ENCODE measurements around the gene FAM110A.
A peak's percentile ranks its signal among the peaks of the same experiment; 100 is the strongest.
"Not testable (repeated sequence)": the region's sequence is repeated elsewhere in the genome, so short reads cannot be mapped to it uniquely, and the experiment has no call there.

FAM110A gene

DNA sequence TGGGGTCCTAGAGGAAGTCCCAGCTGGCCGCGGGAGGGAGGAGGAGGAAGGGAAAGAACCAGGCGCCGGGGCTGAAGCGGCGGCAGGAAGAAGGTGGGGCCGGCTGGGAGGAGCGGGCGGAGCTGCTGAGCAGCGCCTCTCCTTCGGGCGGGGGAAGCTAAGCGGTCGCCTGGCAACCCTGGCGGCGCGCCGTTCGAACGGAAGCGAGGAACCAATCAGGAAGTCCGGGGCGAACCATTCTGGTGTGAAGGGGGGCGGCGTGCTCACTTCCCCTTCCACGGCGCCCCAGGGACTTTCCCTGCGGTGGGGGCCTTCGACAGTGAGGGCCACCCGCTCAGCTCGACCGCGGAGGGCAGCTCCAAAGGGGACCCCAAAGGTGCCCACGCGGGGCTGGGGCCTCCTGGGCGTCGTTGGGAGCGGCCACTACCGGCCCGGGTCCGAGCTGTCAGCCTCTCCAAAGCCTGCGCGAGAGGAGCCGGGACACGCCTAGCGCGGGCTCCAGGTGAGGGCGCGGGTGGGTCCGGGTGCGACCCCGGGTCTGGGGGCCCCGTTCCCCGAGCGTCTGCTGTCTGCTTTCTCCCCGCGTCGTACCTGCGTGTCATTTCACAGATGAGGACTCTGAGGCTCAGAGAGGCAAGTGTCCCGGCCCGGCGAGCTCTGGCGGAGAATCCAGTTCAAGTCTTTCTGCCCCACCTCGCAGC, at the start of gene FAM110A:
TSS of gene FAM110A (plus strand) at position 266 of the 701 bp plus-strand sequence. CDS start 11,090 bp downstream, outside the sequence.
- peak; percentile 94 for DNase-seq

DNA sequence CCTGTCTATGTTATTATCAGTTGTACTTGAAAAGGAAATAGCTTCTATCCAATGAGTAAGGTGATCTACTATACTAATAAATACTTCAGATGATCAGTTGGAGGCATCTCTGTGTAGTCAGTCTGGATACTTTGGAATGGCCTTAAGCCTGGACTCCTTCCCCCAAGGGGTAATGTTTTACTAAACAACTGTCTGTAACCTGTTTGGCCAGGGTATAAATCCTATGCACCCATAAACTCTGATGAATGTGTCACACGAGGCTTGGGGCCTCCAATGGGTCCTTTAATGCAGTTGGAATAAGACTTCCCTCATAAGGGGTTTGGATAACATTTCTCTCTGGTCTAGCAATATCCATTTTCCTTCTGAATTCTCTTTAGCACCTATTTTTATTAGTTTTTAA, 45.7 kb upstream of the FAM110A start:
- no peak for DNase-seq

DNA sequence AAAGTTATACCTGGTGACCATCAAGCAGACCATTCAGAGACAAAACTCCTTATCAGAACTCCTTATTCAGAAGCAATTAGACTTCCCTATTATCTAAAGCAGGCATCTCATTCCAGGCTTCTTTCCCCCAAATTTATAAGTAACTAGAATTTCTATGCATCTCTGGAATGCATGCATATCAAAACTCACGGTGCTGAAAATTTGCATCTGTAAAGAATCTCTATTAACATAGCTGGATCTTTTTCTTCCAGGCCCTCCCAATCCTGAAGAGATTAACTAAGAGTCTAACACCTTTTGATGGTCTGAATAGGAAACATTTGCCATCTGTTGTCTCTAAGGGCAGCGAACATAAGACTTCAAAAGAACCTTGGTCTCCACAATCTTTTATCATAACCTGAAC, 42.5 kb upstream of the FAM110A start:
- no peak for DNase-seq

DNA sequence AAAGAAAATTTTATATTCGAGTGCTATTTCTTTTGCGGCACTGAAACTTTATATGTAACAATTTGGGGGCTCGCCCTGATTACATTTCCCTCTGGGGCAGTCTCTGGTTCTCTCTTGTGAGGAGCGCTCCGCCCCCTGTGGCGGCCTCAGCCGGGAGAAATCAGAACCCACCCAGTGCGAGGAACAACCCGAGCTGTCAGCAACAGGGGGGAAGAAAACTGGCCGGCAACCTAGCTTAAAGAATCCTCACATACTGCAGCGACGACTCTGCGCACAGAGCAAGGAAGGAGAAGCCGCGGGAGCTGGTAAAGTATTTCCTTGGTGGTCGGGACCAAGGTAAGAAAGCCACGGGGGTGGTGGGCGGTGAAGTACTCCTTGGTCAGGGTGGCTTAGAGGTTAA, 41.3 kb upstream of the FAM110A start:
- DNase-seq: no peak

DNA sequence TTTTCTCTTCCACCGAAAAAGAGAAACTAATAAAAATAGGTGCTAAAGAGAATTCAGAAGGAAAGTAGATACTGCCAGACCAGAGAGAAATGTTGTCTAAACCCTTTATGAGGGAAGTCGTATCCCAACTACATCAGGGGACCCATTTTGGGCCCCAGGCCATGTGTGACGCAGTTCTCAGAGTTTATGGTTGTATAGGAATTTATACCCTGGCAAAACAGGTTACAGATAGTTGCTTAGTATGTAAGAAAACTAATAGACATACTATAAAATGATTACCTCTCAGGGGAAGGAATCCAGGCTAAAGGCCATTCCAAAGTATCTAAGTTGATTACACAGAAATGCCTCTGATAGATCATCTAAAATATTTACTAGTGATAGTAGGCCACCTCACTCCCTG, 36.6 kb upstream of the FAM110A start:
- DNase-seq: no peak

DNA sequence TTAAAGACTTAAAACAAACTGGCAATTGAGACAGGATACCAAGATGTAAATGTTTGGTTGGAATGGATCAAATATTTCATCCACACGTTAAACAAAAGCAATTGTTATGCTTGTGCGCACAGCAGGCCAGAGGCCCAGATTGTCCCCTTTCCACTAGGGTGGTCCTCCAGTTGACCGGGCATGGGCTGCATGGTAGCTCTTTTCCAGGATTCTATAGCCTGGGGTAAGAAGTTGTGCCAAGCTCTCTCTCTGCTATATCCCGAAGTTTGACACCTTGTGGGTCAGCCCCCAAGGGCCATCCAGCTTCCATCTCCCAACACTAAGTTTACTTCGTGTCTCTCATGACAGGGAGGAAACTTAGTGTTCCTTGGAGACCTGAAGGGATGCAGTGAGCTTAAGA, 34.8 kb upstream of the FAM110A start:
- not testable (repeated sequence) for DNase-seq

DNA sequence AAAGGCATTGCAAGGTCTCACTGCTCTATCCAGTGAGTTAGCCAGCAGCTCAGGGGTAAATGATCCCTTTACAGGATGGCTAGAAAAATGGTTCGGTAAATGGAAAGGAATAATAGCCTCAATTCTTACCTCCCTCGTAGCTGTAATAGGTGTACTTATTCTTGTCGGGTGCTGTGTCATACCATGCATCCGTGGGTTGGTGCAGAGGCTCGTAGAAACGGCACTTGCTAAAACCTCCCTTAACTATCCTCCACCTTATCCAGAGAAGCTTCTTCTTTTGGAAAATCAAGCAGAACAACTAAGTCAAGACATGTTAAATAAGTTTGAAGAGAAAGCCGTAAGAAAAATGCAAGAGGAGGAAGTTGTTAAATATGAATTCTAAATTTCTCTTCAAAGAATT, 33.5 kb upstream of the FAM110A start:
- not testable (repeated sequence) for DNase-seq

DNA sequence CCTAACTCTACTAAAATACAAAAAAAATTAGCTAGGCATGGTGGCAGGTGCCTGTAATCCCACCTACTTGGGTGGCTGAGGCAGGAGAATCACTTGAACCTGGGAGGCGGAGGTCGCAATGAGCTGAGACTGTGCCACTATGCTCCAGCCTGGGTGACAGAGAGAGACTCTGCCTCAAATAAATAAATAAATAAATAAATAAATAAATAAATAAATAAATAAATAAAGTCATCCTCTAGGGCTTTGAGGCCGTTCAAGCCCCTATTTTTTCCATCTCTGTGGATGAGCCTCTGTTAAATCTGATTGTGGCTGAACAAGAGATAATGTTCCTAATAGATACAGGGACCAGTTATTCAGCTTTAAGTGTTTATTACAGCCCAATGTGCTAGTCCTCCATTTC, 31.8 kb upstream of the FAM110A start:
- no peak for DNase-seq

DNA sequence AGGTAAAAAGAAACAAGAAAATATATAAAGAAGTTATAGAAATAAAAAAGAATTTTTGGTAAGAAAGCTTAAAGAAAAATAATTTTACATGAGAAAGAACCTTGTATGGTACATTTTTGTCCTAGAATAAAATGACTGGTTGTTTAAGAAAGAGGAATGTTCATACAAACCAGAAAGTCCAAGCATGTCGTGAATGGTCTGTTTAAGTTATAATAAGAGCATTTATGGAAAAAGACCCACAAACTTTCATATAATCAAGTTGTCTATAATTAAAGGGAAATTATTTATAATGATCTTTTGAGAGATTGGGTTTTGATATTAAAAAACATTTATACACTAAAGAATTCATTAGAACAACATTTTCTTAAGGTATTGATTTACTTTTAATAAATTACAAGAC, 27.8 kb upstream of the FAM110A start:
- DNase-seq: no peak

DNA sequence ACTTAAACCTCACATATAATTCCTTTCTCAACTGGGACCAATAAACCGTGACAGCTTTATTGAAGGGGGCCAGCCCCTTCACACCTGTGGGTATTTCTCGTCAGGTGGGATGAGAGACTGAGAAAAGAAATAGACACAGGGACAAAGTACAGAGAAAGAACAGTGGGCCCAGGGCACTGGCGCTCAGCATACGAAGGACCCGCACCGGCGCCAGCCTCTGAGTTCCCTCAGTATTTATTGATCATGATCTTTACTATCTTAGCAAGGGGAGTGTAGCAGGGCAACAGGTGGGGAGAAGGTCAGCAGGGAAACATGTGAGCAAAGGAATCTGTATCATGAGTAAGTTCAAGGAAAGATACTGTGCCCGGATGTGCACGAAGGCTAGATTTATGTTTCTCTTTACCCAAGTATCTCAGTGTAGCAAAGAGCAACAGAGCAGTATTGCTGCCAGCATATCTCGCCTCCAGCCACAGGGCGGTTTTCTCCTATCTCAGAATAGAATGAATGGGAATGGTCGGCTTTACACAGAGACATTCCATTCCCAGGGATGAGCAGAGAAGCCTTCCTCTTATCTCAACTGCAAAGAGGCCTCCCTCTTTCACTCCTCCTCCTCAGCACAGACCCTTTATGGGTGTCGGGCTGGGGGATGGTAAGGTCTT, 21.6 kb upstream of the FAM110A start:
- not testable (repeated sequence) for DNase-seq

DNA sequence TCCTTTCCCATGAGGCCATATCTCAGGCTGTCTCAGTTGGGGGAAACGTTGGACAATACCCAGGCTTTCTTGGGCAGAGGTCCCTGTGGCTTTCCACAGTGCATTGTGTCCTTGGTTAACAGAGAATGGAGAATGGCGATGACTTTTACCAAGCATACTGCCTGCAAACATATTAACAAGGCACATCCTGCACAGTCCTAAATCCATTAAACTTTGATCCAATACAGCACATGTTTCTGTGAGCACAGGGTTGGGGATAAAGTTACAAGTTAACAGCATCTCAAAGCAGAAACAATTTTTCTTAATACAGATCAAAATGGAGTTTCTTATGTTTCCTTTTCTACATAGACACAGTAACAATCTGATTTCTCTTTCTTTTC, 21.1 kb upstream of the FAM110A start:
- not testable (repeated sequence) for DNase-seq

DNA sequence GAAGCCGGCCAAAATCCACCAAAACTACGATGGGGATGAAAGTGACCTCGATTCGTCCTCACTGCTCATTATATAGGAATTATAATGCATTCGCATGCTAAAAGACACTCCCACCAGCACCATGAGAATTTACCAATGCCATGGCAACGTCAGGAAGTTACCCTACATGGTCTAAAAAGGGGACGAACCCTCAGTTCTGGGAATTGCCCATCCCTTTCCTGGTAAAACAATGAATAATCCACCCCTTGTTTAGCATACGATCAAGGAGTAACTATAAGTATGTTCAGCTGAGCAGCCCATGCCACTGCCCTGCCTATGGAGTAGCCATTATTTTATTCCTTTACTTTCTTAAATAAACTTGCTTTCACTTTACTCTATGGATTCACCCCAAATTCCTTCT, 20.1 kb upstream of the FAM110A start:
- DNase-seq: no peak

DNA sequence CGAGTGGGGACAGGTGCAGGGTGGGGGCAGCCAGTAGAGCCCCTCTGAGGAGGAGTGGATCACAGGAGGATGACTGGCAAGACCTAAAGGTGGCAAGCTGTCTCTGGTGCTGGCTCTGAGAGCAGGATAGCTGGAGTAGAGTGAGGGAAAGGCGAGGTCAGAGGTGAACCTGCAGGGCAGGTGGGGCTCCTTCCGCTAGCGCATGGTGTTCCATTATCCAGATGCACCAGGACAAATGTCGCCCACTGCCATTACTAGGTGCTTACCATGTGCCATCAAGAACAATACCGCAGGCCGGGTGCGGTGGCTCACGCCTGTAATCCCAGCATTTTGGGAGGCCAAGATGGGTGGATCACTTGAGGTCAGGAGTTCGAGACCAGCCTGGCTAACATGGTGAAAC, 18.3 kb upstream of the FAM110A start:
- DNase-seq: no peak

DNA sequence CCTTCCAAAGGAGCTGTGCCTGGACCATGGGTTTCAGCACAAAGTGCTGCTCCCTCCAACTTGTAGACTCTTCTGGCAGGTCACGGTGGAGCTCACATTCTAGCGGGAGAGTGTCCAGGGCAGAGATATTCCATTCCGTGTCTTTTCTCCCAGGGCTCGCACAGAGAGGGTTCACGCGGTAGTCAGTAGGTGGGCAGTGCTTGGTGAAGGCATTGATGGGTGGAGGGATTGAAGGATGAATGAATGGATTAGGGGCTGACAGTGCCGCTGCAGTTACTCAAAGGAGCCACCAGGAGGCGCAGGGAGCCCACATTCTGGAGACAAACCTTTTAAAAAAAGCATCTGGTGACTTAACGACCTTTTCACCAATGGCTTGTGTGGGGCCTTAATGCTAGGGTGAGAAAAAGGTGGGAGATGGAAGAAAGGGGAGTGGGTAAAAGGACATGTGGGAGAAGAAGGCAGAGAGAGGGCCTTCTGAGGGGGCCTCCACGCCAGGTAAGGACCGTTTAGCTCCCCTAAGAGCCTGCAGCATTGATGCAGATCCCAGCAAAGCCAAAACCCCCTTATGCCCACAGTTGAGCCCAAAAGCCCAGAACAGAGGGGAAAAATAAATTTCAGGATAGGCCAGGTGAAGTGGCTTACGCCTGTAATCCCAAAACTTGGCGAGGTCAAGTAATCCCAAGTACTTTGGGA, 17.5 kb upstream of the FAM110A start:
- DNase-seq: peak; percentile 60 to 67

DNA sequence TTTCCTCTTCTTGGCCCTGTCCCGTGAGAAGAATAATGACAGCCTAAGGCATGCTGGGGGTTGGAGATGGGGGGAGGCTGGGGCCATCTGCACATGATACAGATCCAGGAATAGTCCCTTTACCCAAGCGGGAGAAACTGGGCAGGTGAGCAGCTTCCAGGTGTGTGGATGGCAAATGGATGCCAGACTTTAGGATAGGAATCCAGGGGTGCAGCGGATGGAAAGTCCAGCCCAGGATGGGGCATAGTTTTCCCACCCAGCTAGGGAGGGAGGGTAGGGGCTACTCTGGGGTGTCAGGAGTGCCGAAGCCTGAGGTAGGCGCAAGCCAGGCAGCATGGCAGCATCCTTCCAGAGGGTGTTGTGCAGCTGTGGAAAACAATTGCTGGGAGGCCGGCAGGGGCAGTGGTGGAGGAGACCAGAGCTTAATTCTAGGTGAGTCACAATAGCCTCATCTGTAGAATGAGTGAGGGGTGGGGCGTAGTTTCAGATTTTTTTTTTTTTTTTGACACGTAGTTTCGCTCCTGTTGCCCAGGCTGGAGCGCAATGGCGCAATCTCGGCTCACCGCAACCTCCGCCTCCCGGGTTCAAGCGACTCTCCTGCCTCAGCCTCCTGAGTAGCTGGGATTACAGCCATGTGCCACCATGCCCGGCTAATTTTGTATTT, 15.4 kb upstream of the FAM110A start:
- DNase-seq: no peak

DNA sequence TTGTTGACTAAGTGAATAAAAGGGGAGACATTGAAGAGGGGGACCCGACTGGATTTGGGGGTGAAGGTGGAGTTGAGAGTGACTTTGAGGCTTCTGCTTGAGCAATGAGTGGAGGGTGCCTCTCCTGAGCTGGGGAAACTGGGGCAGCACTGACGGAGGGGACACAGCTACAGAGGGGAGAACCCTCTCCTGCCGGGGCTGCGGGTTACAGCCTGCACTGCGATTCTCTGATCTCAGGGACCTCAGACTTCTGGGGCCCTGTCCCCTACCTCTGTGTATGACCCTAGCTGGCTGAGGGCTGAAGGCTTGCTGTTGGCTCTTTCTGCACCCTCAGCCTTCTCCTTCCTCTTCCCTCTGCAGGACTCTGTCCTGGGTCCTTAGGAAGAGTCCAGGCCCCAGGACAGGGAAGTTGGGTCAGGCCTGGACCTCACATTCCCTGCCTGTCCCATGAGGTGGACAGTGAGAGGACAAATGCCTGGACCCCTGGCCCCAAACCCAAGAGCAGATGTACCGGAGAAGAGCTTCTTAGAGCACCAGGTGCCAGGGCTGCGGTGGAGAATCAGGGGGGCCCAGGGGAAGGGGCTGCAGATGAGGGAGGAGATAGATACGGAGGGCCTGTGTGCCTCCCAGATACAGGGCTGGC, 13.7 kb upstream of the FAM110A start:
- DNase-seq: no peak

DNA sequence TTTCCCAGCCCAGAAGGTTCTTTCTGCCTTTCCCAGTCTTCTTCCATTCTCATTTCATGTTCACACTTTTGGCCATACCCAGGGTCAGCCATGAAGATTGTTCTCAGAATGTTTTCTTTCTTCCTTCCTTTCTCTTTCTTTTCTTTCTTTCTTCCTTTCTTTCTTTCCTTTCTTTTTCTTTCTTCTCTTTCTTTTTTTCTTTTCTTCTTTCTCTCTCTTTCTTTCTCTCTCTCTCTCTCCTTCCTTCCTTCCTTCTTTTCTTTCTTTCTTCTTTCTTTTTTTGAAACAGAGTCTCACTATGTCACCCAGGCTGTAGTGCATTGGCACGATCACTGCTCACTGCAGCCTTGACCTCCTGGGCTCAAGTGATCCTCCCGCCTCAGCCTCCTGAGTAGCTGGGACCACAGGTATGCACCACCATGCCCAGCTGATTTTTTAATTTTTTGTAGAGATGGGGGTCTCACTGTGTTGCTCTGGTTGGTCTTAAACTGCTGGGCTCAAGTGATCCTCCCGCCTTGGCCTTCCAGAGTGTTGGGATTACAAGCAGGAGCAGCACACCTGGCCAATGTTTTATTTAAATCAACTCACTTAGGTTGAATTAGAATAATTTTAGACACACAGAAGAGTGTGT, 13.1 kb upstream of the FAM110A start:
- no peak for DNase-seq

DNA sequence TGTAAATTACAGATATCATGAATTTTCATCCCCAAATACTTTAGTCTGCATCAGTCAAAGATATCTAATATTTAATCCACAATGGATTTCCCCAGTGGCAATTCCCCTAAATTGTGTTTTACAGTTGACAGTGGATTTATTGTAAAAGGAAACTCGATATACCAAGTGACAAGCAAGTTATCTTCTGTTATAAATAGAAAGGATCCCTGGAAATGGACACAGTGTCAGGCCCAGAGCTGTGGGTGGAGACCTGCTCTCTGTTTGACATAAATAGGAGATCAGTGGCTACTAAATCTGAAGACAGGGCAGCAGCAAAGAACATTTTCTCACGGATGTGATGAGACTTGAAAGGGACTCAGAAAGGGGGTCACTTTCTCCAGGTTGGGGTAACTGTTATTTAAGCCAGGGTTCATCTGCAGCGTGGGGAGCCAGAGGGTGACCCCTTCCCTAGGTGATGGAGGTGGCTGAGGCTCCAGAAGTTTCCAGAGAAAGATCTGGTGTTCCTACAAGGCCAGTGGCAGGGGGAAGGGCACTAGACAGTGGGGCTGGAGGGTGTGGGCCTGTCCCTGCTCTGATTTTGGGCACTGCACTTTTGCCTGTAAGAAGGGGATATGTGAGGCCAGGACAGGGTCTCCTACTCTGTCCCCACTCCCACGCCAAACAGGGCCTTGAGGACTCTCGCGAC, 12.3 kb upstream of the FAM110A start:
- no peak for DNase-seq

DNA sequence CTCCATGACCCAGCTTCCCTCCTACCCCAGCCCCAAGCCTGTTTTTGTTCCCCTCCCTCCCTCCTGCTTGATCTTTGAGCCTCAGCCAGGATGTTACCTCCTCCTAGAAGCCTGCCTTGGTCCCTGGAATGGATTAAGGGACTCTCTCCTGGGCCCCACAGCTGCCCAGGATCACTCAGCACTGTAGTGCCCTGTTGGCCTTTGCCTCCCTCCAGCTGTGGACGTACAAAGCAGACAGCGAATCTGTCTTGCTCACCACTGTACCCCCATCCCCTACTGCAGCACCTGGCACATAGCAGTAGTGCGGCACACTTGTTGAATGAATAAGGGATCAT, 11.8 kb upstream of the FAM110A start:
- DNase-seq: no peak

DNA sequence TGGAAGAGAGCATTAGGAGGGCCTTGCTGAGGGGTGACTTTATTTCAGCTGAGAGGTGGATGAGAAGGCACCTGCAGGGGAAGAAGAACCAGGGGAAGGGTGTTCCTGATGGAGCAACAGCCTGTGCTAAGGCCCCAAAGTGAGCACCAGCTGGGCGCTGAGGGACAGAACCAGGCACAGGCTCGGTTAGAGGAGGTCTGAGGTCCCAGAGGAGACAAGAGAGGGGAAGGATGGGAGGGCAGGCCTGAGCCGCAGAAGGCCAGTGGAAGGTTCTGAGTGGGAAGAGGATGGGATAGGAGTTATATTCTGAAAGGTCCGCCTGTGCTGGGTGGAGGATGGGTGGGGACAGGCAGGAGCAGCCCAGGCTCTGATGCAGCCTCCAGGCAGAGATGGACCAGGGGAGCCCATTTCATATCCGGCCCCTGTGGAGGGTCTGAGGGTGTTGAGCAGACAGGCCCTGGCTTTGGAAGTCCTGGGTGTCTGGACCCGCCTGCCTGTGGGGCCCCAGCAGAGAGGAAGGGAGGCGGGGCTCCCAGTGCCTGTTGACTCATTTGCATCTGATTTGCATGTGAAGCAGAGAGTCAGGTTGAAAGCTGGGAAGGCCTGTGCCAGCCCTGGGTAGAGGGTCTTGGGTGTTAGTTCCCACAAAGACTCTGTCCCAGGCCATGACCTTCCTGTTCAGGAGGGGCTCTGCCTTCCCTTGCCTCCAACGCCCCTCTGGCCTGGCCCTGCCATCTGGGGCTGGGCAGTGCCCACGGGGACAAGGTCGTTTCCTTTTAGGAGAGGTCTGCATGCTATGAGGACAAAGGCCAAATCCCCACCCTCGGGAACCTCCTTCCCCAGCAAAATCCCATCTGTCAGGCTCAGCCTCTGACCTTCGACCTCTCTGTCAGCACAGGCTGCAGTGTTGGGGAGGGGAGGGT, 10.6 kb upstream of the FAM110A start:
- DNase-seq: no peak

DNA sequence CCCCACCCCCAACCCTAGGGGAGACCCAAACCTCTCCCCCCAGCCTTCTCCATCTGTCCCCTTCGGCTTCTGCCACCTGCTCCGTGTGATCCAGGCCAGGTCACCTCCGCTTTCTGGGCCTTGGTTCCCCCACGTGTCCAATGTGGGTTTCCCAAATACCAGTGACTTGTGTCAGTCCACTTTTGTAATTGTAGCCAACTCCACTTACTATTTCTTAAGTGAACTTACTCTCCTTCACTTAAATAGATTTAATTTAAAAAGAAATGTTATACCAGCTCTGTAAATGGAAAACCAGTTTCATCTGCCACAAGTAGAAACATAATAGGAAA, 10.0 kb upstream of the FAM110A start:
- no peak for DNase-seq
